ENCODE measurements around the gene RTN4RL1.

The RTN4RL1 gene, protein sequence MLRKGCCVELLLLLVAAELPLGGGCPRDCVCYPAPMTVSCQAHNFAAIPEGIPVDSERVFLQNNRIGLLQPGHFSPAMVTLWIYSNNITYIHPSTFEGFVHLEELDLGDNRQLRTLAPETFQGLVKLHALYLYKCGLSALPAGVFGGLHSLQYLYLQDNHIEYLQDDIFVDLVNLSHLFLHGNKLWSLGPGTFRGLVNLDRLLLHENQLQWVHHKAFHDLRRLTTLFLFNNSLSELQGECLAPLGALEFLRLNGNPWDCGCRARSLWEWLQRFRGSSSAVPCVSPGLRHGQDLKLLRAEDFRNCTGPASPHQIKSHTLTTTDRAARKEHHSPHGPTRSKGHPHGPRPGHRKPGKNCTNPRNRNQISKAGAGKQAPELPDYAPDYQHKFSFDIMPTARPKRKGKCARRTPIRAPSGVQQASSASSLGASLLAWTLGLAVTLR

DNA sequence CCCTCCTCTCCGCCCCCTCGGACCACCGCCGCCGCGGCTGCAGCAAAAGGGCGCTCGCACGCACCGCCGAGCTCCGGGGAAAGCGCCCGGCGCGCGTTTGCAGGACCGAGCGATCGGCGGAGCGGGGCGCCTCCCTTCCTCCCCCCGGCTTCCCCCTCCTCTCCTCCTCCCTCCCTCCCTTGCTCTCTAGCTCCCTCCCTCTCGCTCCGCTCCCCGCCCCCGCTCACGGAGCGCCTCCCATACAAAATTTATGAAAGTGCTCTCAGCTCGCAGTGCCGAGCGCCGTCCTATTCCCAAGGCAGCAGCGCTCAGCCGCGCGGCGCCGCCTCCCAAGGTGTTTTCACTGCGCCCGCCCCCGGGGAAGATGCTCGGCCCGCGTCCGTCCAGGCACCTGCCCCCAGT is at the start of gene RTN4RL1:
Gene RTN4RL1 (minus strand): TSS at position 115 of the 402 bp plus-strand sequence. CDS start 469 bp downstream, outside the sequence.
- peak; percentile 67 for DNase-seq

DNA sequence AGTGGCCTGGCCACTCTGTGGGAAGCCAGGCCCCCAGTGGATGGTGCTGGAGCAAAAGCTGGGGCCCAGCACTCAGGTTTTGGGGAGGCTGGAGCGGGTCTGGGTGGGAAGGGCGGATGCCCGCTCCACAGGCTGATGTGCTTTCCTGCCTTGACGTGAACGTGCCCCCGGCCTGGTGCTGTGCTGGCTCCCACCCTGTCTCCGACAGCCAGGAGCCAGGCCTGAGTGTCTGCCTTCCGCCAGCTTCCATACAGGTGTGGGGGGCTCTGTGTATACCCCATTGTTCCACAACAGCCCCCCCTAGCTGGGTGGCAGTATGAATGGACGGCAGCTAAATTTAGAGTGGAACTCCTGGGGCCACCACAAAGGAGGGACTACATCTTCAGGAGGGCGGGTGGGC is 49.8 kb upstream of the RTN4RL1 start:
- no peak for DNase-seq

DNA sequence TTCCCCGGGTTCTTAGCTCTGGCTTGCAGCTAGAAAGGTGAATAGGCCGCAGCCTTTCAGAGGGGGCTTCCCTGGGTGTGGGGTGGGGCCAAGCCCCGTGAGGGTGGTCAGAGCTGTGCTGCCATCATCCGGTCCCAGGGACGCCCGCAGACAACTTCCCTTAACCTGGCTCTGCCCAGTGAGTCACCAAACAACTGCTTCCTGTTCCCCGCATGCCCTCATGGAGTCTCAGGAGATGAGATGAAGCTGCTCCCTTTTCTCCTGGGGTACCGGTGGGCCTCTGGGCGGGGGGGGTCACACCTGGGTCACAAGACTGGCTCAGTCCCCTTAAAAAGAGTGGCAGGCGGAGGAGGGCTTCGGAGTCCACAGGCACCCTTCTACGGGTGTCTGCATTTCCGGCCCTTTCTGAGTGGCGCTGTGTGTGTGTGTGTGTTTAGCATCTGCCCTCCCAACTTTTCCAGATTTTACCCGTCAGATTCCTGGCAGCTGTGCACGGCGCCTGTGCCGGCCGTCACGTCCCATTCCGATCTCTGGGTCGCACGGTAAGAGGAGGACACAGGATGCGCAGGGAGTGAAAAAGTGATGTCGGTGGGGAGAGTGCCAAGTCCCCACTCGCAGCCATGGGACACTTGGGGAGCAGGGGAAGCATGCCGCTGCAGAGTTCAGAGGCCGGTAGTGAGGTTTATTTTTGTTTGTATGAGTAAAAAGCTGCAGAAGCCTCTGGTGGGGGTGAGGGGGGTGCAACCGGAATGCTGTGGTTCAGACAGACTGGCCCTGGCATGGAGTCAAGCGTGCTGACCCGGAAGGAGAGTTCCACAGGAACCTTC is 46.5 kb upstream of the RTN4RL1 start:
- no peak for DNase-seq

DNA sequence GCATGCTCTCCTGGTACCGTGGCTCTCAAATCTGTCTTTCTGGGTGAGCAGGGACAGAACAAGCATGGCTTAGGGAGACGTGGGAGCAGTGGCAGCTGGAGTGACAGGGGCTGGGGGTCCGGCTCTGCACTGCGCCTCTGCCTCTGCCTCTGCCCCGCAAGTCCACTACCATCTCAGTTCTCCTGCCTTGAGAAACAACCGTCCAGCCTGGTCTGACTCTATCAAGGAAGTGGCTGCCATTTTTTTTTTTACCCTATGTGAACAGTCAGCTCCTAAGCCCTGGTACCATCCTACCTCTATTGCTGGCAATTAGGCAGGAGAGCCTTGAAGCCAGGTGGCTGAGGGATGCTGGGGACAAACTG is 45.9 kb upstream of the RTN4RL1 start:
- DNase-seq = no peak

DNA sequence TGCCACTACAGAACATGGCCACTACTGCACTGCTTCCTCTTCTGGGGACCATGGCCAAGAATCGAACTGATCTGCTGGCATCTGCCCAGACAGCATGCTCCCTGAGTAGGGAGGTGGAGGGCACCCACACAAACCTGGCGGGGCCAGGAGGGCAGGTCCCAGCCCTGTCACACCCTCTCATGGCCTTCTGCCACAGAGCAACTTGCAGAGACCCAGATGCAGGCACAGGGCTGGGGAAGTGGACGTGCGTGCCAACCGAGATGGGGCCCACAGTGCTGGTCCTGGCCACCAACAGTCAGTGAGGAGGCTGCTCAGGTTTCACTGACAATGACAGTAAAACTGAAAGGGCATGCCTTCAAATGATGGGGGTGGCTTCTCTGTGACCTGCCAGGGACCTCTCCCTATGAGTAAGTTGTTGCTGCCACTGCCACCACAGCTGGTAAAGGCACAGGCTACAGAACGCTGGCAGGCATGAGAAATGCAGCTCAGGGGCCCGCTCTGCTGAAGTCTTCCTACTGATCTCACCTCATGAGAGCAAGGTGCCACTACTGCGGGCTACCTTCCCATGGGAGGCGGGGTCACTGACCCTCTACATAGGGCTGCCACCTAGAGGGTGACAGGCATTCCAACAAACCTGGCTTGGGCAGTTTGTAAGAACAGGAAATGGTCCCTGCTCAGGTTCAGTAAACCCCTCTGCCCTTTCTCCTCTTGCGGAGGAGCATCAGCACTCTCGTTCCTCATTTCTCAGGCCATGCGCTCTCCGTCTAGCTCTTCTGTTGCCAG is 45.3 kb upstream of the RTN4RL1 start:
- DNase-seq = peak; percentile 82

DNA sequence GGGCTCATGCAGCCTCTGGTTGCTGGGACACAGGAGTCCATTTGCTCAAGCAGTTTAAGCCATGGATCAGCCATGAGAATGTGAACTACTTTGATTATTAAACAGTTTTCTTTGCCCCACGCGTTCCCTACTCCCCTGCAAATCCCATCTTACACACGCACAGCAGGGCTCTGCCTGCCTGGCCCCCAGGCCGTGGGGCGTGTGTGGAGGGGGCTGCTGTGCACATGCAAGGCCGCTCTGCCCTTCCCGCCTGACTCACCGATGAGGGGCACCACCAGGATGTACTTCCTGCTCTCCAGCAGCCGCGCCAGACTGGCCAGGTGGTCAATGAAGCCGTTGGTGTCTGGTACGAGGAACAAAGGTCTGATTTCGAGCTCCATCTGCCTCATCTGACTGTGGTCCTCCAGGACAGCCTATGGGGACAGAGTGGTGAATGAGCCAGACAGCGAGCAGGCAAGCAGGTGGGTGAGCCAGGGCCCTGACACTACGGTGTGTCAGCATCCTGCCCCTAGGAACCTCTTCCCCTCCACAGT is 43.5 kb upstream of the RTN4RL1 start:
- DNase-seq = peak; percentile 67

DNA sequence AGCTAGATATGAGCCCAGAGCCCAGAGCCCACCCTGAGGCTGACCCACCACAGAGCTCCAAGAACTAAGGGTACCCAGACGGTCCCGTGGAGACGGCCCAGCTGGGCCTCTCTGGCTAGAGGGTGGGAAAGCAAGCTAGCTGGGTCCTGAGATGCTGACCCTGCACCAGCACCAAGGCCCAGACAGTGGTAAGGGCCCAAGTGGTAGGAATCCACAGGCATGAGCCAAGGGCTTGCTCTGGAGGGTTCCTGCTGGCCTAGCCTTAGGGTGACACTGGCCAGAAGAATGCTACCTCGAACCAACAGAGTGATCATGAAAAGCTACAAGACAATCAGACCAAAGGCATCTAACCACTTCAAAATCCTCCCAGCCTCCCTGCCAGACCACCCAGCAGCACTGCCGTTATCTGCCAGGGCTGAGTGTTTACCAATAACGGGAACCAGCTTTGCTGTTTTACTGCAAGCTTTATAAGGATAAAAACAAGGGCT is 42.9 kb upstream of the RTN4RL1 start:
- DNase-seq = no peak

DNA sequence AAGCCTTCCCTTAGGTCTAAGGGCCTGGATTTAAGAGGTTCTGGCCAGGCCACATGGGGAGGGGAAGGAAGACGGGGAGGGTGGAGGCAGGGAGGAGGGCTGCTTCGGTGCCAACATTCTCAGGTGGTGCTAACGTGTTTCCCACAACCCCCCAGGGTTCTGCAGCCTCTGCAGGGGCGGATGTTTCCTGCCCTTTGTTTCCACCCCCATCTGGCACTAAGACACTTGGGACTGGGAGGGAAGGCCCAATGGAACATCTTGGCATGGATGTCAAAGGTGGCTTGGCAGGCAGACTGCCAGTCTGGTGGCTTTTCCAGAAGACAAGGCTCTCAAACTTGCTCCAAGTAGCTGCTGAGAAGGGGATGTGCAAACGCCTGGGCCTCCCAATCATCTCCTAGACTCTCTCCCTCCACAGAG is 42.5 kb upstream of the RTN4RL1 start:
- DNase-seq = no peak

DNA sequence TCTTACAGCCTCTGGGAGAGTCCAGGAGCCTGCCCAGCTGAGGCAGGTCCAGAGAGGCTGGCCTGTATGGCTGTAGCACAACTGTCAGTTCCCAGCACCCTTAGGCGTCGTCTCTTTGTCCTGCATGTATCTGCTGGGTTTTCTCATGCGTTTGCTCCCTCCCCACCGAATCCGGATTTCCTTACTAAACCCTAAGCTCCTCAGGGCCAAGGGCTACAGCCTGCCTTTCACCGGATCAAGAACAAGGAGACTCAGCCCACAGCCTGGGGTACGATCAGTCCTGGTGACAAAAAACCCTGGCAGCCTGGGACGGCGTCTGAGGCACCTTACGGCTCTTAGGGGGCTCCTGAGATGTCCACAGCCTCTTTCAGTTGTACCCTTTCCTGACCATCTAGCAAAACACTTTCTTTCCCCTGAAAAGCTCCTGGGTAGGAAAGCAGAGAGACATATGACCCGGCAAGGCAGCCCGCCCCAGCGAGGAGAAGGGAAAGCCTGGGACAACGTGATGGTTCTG is 42.0 kb upstream of the RTN4RL1 start:
- DNase-seq = no peak

DNA sequence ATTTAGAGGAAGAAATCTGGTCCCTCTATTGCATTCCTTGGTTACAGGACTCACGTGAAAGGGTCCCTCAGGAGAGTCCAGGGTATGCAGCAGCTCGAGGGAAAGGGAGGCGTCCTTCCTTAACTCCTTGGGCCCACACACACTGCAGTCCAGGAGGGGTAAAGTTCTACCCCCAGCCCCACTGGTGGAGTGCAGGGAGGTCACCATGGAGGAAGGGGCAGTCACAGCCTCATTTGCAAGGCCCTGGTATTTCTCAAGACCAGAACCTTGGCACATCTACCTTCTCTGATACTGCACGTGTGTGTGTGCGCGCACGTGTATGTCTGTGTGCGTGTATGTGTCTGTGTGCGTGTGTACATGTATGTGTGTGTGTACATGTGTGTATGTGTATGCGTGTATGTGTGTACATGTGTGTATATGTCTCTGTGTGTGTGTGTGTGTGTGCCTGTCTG is 40.8 kb upstream of the RTN4RL1 start:
- no peak for DNase-seq

DNA sequence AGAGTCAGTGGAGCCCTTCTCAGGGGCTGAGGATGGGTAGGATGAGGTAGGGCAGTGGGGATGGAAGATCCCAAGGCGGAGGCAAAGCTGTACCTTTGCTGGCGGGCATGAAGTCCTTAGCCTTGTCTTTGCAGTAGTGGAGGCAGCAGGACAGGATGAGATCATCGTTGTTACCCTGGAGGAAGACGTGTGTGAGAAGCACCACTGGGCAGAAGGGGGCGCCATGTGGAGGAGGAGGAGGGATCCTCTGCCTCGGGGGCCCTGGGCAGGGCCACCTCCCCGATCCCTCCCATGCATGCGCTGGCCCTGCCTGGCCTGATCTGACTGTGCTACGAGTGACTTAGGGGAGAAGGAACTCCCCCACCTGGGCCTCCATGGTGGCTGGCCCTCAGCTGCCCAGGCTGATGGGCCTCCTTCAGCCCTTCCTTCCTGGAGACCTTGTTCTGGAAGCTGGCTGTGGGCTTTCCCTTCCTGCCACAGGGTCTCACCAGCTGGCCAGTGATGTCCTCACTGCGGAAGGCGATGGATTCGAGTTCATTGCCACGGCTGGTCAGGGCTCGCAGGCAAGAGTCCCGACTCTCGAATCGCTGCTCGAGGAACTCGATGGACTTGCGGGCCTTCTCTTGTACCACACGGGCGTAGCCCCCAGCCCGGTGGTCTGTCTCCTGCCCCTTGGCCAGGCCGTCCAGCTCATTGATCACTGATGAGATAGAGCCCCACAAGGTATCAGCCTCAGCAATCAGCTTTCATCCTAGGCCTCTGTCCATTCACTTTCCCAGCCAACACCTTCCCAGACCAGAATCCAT is 40.0 kb upstream of the RTN4RL1 start:
- DNase-seq = peak; percentile 86

DNA sequence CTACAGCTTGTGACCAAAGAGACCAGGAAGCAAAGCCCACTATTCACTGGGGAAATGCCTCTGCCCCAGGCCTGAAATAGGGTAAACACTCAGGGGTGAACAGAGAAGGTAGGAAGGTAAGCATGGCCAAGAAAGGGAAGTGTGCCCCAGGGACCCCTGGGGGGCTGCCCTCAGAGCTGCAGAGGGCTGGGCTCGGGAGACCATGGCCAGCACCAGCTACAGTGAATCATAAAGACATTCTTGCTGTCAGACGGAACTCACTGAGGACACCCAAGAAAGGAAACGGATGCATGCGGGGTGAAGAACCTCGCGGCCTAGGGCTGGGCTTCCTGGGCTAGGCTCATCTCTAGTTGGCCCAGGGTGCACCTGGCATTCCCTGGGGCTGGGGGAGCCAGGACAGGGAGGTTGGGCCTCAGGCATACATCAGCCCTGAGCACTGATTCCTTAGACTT is 39.4 kb upstream of the RTN4RL1 start:
- no peak for DNase-seq

DNA sequence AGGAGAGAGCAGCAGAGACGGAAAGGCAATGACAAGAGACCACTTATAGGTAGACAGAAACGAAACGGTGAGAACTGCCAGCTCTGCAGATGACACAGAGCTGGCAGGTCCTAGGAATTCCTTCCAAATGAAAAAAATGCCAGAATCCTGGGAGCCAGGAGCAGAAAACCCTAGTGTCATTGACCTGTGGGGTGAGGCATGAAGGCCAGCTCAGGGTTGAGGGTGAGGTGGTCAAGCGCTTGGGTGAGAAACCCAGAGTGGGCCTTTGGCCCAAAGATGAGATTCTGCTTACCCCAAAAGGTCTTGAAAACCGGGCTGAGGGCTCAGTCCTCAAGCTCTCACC is 39.0 kb upstream of the RTN4RL1 start:
- no peak for DNase-seq

DNA sequence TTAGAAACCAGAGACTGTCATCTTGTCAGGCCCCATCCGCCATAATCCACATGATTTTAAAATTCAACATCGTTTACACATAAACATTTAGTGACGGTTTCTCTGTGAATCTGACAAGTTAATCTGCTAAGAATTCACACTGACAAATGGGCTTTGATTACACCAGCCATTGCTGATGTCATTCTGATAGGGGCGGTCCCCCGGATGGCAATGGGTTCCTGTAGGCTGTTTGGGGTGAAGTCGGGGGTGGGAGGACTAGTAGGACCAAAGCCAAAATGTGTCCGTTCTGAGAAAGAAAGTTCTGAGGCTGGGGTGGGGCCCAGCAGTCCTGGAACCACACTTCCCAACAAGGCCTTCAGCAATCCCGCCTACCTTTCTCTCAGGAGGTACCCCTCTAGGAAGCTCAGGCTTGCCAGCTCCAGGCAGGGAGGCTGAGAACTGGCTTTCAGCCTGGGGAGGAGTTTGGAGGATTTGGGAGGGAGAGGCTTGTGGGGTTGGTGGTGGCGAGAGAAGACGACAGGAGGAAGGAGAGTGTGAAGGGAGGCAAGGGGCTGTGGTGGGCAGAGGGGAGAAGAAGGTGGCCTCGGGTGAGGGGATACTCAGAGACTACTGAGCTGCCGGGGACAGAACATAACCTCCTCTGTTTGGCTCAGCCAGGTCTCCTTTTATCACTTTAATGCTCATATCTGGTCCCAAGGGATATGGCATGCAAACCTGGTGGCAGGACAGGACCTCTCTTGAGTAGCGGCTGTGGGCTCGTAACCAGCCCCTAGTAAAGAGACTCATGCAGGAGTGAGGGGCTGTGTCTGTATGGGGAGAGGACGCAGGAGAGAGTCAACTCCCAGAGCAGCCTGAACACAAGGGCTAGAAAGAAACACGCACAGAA is 38.4 kb upstream of the RTN4RL1 start:
- no peak for DNase-seq

DNA sequence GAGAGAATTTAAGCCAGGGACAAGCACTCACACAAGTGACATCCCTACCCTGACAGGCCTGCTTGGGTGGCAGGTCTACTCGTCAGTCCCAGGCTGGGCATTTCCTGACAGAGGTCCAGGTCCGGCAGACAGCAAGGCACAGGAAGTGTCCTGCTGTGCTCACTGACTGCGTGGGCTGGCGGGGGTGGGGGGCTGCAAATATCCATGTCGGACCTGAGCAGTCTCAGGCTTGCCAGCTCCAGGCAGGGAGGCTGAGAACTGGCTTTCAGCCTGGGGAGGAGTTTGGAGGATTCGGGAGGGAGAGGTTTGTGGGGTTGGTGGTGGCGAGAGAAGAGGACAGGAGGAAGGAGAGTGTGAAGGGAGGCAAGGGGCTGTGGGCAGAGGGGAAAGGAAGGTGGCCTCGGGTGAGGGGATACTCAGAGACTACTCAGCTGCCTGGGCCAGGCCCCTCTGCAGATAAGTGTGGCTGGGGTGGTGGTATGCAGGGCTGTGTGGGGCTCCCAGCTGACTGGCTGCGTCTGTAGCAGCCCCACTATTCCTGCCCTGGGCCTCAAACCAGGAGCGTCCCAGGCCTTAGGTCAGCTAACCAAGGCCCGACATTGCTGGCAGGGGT is 37.5 kb upstream of the RTN4RL1 start:
- DNase-seq = no peak

DNA sequence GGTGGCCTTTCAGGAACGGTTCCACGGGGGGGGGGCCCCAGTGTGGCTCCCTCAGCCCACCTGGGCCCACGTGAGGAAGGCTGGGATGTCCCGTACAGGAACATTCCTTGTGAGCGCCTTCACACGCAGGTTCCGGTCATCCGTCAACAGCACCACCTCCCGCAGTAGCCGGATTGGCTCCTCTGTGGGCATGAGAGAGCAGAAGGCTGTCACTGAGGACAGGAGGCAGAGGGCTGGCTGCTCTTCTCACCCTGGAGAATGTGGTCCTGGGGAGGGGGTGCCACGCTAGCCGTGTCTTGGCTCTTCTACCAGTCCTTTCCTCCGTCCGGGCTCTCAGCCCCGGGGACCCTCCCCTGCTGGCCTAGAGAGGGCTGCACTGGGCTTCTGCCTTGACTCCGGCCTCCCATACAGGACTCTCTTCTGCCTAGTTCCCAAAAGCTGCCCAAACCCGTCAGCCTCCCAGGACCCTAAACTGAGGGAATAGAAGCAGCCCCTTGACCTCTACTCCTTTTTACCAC is 36.4 kb upstream of the RTN4RL1 start:
- no peak for DNase-seq

DNA sequence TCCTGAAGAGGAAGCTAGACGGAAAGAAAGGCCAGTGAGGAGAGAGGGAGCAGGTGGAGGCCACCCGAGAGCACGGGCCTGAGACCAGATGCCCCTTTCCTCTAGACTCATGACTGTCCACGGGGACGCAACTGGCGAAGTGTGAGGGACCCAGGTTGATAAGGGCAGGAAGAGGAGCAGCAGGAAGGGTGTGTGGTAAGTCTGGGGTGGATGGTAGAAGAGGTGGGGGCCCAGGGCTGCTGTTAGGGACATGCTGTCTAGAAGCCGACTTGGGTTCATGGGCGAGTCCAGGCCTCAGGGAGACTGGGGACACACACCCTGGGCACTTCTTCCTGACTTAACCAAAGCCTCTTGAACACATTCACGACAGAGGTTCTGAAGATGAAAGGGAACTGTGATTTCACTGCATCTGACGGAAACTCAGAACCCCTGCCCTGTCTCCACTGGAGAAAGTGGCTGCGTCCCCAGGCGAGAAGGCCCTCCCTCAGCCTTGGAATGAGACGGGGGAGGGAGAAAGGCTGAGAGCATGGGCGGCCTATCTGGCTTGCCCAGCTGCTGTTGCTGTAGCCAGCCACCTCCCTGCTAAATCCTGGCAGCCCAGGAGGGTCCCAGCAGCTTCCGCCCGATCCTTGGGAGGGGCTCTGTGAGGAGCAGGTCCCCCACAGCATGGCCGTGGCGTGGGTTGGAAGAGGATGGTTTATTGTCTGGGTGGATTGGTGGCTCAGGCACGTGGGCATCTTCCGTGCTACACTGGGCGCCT is 35.7 kb upstream of the RTN4RL1 start:
- DNase-seq = no peak

DNA sequence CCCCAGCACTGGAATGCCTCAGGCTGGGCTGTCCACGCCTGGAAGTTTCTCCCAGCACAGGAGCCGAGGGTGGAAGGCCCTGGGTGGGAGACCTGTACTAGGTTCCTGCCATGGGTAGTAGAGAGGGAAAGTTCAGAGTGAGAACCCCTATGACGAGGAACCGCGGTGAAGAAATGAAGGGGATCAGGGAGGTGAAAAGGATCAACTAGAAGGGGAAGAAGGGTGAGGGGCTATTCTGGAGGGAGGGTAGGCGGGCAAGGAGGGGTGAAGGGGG is 35.2 kb upstream of the RTN4RL1 start:
- DNase-seq = no peak

Data from stimulated activated CD8-positive, alpha-beta memory T cell treated with anti-CD3 and anti-CD28 coated beads, Interleukin-4, amount 100 ng/mL, for 48 hours (primary cell).